ENCODE measurements around the gene RAMAC.

DNA sequence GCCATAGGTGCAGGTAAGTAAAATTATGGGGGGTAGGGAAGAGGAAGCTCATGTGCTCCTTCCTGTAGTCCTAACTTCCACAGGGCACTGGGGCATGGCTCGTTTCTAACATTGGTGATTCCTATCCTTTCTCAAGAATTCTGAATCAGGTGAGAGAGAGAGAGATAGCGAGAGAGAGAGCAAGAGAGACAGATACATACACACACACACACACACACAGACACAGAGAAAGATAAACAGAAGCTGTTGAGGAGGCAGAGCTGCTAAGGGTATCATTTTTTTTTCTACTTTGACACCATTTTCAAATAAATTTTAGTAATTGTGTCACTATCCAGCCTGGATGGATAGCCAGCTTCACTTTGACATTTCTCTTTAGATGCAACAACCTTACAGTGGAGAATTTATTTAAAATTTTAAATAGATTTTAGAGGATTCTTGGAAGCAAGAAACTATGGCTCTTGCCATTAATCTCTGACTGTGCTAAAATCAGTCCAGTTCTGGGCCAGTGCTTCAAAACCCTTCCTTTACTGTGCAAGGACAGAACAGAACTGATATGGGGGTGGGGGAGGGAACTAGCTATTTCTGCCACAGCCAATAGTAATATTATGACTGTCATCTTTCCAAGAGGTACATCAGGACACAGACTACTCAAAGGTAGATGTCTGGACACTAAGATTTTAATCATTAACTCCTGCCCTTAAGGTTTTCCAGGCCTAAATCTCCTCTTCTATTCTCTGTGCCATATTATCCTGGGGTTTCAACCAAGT is 14.6 kb upstream of the RAMAC start:
- TF ChIP-seq POLR2A (IDR thresholded peaks at IDR 0.05), result no peak
- TF ChIP-seq, protein P1, sequence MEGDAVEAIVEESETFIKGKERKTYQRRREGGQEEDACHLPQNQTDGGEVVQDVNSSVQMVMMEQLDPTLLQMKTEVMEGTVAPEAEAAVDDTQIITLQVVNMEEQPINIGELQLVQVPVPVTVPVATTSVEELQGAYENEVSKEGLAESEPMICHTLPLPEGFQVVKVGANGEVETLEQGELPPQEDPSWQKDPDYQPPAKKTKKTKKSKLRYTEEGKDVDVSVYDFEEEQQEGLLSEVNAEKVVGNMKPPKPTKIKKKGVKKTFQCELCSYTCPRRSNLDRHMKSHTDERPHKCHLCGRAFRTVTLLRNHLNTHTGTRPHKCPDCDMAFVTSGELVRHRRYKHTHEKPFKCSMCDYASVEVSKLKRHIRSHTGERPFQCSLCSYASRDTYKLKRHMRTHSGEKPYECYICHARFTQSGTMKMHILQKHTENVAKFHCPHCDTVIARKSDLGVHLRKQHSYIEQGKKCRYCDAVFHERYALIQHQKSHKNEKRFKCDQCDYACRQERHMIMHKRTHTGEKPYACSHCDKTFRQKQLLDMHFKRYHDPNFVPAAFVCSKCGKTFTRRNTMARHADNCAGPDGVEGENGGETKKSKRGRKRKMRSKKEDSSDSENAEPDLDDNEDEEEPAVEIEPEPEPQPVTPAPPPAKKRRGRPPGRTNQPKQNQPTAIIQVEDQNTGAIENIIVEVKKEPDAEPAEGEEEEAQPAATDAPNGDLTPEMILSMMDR (IDR thresholded peaks at IDR 0.05), result no peak
